GM12892 (cell line): ENCODE results near the gene PLD6.

ENCODE experiments used
- DNase-seq: peaks from one replicate; pipeline ENCODE4 v3.0.0; 2011; ENCODE audit not compliant: insufficient read length
- FAIRE-seq: peaks from 2 replicates; lab custom pipeline; 2011; peaks lifted over from hg19 to GRCh38; lab: Jason Lieb, UNC
- POLR2A ChIP-seq: IDR thresholded peaks from 2 replicates; pipeline ENCODE4 v1.6.1; 2011; ENCODE audit warnings: low read depth, low read length, control low read depth
- POLR2AphosphoS5 ChIP-seq: IDR thresholded peaks from 2 replicates; pipeline ENCODE4 v1.6.1; 2011; ENCODE audit warnings: low read depth, low read length, control low read depth
- TAF1 ChIP-seq: IDR thresholded peaks from 2 replicates; pipeline ENCODE4 v1.6.1; 2011; ENCODE audit warnings: low read depth, mild to moderate bottlenecking, control low read depth, low read length, borderline replicate concordance

The PLD6 gene

GRCh38 chr17:17235212-17236174, 29.4 kb upstream of the PLD6 start:
- DNase-seq (no peak), FAIRE-seq (peak; percentile 24)
- no peak for TF ChIP-seq POLR2A
- TF ChIP-seq POLR2AphosphoS5: no peak
- no peak for TF ChIP-seq TAF1

- no peak for TF ChIP-seq POLR2A
- FAIRE-seq: no peak
- DNase-seq: no peak
Observed at GRCh38 chr17:17232303-17232621, 26.1 kb upstream of the PLD6 start.

- no peak for TF ChIP-seq POLR2AphosphoS5
- no peak for TF ChIP-seq POLR2A
- no peak for TF ChIP-seq TAF1
- FAIRE-seq: no peak
- DNase-seq: no peak
Observed at GRCh38 chr17:17231621-17232302, 25.6 kb upstream of the PLD6 start.

GRCh38 chr17:17229416-17230384, 23.6 kb upstream of the PLD6 start:
- TF ChIP-seq POLR2A (no peak), TAF1 (no peak), POLR2AphosphoS5 (no peak)
- FAIRE-seq (no peak), DNase-seq (no peak)

- DNase-seq (no peak), FAIRE-seq (no peak)
- no peak for TF ChIP-seq POLR2AphosphoS5
- TF ChIP-seq POLR2A: no peak
- TF ChIP-seq TAF1: no peak
Observed at GRCh38 chr17:17228521-17229279, 22.6 kb upstream of the PLD6 start.

- DNase-seq (no peak), FAIRE-seq (no peak)
- TF ChIP-seq TAF1: no peak
- TF ChIP-seq POLR2A: no peak
- TF ChIP-seq POLR2AphosphoS5: no peak
Observed at GRCh38 chr17:17227608-17228520, 21.7 kb upstream of the PLD6 start.

- DNase-seq (no peak), FAIRE-seq (no peak)
- TF ChIP-seq POLR2A (no peak), POLR2AphosphoS5 (no peak), TAF1 (no peak)
Observed at GRCh38 chr17:17226451-17227265, 20.5 kb upstream of the PLD6 start.

- FAIRE-seq (no peak), DNase-seq (no peak)
Observed at GRCh38 chr17:17225901-17226300, 19.8 kb upstream of the PLD6 start.

GRCh38 chr17:17224137-17224536, 18.0 kb upstream of the PLD6 start:
- no peak for DNase-seq
- no peak for TF ChIP-seq POLR2AphosphoS5
- no peak for TF ChIP-seq TAF1
- FAIRE-seq: no peak

More at GRCh38 chr17:17225901-17226300, 19.8 kb upstream of the PLD6 start:
- TF ChIP-seq TAF1 (no peak), POLR2AphosphoS5 (no peak), POLR2A (no peak)

GRCh38 chr17:17223736-17224135, 17.6 kb upstream of the PLD6 start:
- FAIRE-seq (no peak), DNase-seq (no peak)
- TF ChIP-seq TAF1 (no peak), POLR2AphosphoS5 (no peak), POLR2A (no peak)
